GM19043 (cell line): Measurements from ENCODE around the gene AHNAK.
"Not testable (repeated sequence)": the region's sequence is repeated elsewhere in the genome, so short reads cannot be mapped to it uniquely, and the experiment has no call there.

ENCODE experiments used
- ATAC-seq: cut with Tn5 transposase; IDR thresholded peaks from one replicate; pipeline ENCODE4 v1.9.1; 2021; ENCODE audit warnings: low read depth; ENCODE audit not compliant: unreplicated experiment

Gene AHNAK

GRCh38 chr11:62573006-62573591, 26.5 kb upstream of the AHNAK start:
- no peak for ATAC-seq

GRCh38 chr11:62572431-62572830, 25.8 kb upstream of the AHNAK start:
- ATAC-seq: no peak

GRCh38 chr11:62571493-62571892, 24.9 kb upstream of the AHNAK start:
- not testable (repeated sequence) for ATAC-seq

- not testable (repeated sequence) for ATAC-seq
Measured at GRCh38 chr11:62570903-62571302, 24.3 kb upstream of the AHNAK start.

- ATAC-seq: no peak
Measured at GRCh38 chr11:62569611-62570010, 23.0 kb upstream of the AHNAK start.

- ATAC-seq: no peak
Measured at GRCh38 chr11:62567018-62567633, 20.5 kb upstream of the AHNAK start.

GRCh38 chr11:62566247-62566646, 19.6 kb upstream of the AHNAK start:
- ATAC-seq: no peak

GRCh38 chr11:62565100-62565802, 18.6 kb upstream of the AHNAK start:
- ATAC-seq: no peak

GRCh38 chr11:62561677-62562230, 15.1 kb upstream of the AHNAK start:
- ATAC-seq: not testable (repeated sequence)

- ATAC-seq: no peak
Measured at GRCh38 chr11:62560566-62561103, 14.0 kb upstream of the AHNAK start.

- not testable (repeated sequence) for ATAC-seq
Measured at GRCh38 chr11:62559626-62560025, 13.0 kb upstream of the AHNAK start.

- ATAC-seq: no peak
Measured at GRCh38 chr11:62559204-62559603, 12.6 kb upstream of the AHNAK start.

- no peak for ATAC-seq
Measured at GRCh38 chr11:62558669-62559068, 12.1 kb upstream of the AHNAK start.

- no peak for ATAC-seq
Measured at GRCh38 chr11:62556875-62557631, 10.4 kb upstream of the AHNAK start.

GRCh38 chr11:62556108-62556874, 9.7 kb upstream of the AHNAK start:
- peak; percentile 40 for ATAC-seq

GRCh38 chr11:62555464-62556107, 9.0 kb upstream of the AHNAK start:
- peak; percentile 29 for ATAC-seq

- ATAC-seq: no peak
Measured at GRCh38 chr11:62554387-62555167, 8.0 kb upstream of the AHNAK start.

GRCh38 chr11:62553839-62554361, 7.3 kb upstream of the AHNAK start:
- no peak for ATAC-seq
